ENCODE results near the gene AMIGO3.

AMIGO3 gene

DNA sequence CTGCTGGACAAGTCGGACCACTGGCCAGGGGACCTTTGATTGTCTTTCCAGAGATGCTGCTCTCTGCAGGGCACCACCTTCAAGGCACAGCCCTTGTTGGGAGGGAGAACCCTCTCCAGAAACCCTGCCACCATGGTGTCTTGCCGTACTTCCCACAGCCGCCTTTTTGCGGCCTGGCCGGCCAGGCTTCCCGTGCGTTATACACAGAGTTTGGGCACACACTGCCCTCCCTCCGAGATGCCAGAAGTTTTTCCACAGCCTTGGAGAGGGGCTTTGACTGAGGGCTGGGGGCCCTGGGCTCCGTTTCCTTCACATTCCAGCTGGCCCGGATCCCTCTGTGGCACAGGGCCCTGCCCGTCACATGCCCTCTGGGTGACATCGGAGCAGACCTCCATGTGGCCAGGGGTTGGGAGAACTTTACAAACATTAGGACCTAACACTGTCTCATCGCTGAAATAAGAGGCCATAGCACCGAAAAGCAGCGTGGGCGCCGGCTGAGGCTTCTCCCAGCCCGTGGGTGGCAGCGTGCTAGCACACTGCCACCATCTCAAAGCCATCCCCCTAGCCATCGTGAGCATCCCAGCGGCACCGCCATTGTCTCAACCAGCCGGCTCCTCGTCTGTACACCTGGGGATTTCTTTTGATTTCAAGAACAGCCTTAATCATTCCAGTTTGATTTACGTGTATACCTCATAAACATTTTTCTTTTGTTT lies 51.6 kb downstream of the AMIGO3 start:
- DNase-seq (ENCODE audit: low read depth), result no peak
